GM19455 (cell line): ENCODE data around the gene TGM2.

Source experiments
- ATAC-seq: cut with Tn5 transposase; IDR thresholded peaks from one replicate; pipeline ENCODE4 v1.9.1; 2021; ENCODE audit not compliant: unreplicated experiment

The TGM2 gene

GRCh38 chr20:38134427-38135270, 30.4 kb downstream of the TGM2 start:
- ATAC-seq: no peak

GRCh38 chr20:38133680-38134426, 31.2 kb downstream of the TGM2 start:
- ATAC-seq: no peak

GRCh38 chr20:38132910-38133501, 32.1 kb downstream of the TGM2 start:
- ATAC-seq: no peak

- ATAC-seq: no peak
These were observed 32.7 kb downstream of the TGM2 start for GRCh38 chr20:38132156-38132909.

GRCh38 chr20:38131588-38132121, 33.4 kb downstream of the TGM2 start:
- ATAC-seq: no peak

- no peak for ATAC-seq
These were observed 34.1 kb downstream of the TGM2 start for GRCh38 chr20:38130687-38131587.

GRCh38 chr20:38129893-38130609, 35.0 kb downstream of the TGM2 start:
- no peak for ATAC-seq

GRCh38 chr20:38129248-38129865, 35.7 kb downstream of the TGM2 start:
- no peak for ATAC-seq

- no peak for ATAC-seq
These were observed 36.4 kb downstream of the TGM2 start for GRCh38 chr20:38128691-38129090.

- ATAC-seq: no peak
These were observed 37.0 kb downstream of the TGM2 start for GRCh38 chr20:38127920-38128528.

- no peak for ATAC-seq
These were observed 38.0 kb downstream of the TGM2 start for GRCh38 chr20:38126932-38127621.

GRCh38 chr20:38126146-38126921, 38.7 kb downstream of the TGM2 start:
- no peak for ATAC-seq

GRCh38 chr20:38125157-38126056, 39.7 kb downstream of the TGM2 start:
- ATAC-seq: no peak

GRCh38 chr20:38123021-38123587, 42.0 kb downstream of the TGM2 start:
- ATAC-seq: no peak

GRCh38 chr20:38121741-38122140, 43.3 kb downstream of the TGM2 start:
- ATAC-seq: no peak

GRCh38 chr20:38120625-38120988, 44.5 kb downstream of the TGM2 start:
- ATAC-seq: no peak
